ENCODE results near the gene TRPV5.

The TRPV5 gene

DNA sequence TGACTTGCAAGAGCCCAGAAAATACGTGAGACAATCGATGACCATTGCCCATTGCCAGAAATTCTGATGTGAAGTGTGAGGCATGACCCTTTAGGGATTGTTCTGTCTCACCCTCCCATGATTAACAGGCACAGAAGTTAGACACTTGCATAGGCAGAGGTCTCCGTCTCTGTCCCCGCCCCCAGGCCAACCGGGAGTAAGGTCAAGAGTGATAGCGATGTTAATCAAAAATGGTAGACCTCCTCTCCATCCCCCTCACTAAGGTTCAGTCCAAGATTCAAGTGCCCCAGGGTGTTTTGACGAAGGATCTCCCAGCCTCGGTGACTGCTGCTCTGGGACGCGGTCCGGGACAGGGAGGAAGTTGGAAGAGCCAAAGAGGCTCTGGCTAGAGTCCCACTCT is 25.3 kb downstream of the TRPV5 start:
- DNase-seq = no peak

DNA sequence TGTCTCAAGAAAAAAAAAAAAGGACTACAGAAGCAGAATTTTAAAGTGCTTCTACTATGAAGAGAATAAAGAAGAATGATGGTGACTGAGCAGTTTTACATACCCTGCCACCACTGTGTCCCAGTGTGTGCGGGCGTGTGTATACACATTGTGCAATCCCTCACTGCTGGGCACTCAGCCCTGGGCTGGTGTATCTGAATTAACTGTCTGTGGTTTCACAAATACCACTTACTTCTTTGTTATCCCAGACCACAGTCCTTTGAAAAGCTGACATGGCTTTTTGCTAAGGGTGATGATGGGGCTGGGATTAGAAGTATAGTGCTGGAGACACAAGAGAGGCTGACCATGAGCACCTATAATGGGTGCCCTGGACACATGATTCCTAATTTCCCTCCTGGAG is 26.9 kb downstream of the TRPV5 start:
- DNase-seq = no peak

DNA sequence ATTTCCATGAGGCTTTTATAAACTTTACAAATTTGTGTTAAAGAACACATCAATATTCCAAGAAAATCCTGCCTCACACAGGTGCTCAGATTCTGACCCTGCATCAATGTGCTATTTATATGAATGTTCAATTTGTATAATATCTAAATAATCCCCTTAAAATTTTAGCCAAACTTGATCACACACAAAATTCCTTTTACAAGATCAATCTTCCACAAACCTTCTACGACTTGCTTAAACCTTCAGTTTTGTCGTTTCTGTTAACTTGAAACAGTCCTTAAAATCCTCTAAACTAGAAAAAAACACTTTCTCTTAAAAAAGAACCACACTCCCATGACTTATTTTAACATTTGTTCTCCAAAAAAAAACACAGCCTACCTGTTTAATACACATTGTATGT is 27.8 kb downstream of the TRPV5 start:
- DNase-seq = no peak

DNA sequence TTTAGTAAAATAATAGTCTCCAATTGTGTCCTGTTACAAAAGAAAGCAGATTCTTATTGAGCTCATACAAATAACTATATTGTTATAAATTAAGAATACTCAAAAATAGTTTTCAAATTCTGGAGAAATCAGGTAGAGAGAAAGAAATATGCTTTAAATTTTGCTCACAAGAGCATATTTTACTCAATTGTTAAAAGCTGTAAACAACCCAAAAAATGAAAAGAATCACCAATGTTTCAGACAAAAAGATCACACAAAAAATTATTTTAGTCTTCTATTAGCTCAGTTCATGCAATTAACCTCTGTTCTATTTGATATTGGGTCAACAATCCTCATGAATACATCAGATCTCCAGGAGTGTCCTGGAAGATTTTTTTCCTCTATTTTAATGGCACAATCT is 29.4 kb downstream of the TRPV5 start:
- DNase-seq = no peak

DNA sequence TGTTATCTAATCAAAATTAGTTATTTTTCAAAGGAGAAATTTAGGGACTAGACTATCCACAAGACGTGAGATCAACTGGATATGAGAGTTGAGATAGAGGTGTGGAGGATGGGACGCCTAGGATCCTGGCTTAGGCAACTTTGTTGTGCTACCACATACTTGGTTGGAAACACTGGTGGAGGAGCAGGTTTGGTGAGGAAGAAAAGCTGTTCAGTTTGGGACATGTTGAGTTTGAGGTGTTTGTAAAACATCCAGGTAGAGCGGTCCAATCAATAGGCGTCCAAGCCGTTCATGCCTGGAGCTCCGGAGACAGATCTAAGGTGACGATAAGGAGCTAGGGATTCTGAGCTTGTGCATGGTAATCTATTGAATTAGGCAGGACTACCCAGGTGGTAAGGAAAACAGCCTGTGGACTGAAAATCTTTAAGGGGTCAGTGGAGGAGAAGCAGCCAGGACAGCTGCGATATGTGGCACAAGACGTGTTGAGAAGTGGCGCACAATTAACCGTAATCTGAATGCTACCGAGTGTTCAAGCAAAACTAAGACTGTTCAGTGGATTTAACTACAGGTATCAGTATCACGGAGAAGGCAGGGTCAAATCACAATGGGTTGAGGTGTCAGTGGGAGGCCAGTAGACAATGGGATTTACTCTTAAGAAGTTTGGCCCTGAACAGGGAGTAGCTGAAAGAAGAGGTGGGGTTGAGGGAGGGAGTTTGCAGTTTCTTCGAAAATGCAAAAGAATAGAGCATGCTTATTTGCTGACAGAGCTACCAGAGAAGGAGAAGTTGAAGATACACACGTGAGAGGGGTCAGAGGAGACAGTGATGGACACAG is 31.9 kb downstream of the TRPV5 start:
- DNase-seq = no peak

DNA sequence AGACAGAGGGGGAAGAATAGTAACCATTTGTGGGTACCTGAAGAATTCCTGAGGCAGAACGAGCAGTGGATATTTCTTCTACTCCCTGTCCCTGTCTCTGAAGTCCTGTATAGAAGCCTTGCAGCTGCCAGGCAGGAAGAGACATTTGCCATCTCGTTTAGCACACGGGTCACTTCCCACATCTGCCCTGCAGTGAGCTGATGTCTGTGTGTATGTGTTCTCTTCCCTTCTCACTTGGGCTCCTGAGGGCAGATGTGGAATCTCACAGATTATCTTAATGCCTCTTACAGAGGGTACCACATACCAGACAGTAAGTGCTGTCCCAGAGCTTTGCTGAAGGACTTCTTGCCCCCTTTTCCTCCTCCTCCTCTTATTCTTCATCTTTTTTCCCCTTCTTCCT is 33.9 kb downstream of the TRPV5 start:
- no peak for DNase-seq

DNA sequence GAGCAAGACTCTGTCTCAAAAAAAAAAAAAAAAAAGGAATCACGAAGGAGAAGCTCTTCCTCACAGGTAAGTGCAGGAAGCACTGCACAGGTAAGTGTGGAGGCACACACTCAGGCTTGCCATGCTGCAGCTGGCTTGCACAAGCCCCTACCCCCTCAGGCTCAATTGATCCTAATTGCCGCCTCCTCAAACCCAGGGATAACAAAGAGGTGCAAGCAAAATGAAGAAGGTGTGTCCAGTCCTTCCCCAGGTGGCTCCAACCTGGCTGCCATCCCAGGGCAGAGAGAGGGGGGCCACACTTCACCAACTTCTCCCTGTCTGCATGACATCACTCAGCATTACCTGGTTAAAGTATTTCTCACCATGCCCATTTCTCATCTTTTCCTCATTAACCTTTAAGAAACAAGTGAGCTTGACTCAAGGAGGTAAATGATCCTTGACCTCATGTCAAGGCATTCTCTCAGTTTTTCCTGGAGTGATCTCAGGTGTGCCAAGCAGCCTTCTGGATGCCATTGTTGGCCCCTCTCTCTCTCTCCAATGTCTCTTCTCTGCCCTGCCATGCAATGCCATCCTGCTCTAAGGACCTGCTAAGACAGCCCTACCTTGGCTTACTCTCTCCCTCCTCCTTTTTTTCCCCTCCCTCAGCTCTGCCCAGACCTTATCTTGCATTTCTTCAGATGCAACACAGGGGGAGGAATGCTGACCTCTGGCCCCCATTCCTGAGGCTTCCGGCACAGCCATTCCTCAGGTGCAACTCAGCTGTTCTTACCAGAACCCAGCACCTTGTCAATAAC is 35.0 kb downstream of the TRPV5 start:
- DNase-seq = no peak

DNA sequence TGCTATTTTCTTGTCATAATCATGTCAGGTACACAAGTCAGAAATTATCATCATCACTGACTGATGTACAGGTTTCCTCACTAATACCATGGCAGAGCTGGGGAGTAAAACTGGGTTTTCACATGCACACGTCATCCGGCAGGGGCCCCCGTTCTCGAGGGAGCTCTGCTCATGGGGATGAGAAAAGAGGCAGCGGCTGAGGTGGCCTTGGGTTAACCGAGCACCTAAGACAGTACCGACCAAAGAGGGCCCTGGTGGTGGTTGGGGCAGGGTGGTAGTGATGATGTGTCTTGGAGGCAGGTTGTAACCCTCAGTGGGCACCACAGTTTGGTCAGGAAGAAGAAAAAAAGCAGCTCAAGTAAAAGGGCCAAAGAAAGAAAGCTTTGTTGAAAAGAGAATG is 35.9 kb downstream of the TRPV5 start:
- no peak for DNase-seq

DNA sequence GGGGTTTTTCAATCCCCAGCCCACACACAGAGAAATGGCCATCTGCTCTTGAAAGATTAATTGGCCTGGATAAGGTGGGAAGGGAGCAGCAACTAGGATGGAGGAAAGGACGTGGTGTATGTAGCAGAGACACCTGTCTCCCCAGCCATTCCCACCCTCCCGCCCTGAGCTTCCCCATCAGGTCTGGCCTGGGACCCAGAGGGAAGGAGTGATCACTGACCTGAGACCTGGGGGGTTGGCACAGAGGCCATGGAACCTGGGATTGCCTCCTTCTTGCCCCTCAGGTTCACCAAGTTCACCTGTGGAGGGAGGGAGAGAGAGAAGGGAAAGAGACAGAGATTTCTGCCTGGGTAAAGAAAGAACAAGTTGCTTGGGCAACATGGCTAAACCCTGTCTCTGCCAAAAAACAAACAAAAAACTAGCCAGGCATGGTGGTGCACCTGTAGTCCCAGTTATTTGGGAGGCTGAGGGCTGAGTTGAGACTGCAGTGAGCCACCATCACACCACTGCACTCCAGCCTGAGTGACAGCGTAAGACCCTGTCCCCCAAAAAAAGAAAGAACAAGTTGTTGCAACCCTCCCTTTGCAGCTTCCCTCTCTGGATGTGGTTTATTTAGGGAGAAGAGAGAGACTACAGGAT is 36.7 kb downstream of the TRPV5 start:
- no peak for DNase-seq

DNA sequence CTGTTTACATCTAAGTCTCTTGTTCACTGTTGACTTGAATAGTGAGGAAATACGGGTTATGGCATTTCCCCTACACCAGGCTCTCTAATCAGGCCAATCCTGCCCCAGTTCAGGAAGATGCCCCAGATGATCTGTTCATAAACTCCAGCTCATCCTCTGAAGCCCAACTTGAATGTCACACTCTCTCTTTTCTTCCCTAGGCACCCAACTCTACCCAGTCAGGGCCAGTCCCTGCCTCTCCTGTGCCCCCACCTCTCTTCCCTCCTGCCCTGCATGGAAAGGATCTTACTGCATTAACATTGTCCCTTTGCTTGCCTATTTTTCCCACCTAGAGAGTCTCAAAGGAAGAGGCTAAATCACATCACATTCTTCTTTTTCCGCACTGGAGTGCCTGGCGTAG is 37.4 kb downstream of the TRPV5 start:
- no peak for DNase-seq

DNA sequence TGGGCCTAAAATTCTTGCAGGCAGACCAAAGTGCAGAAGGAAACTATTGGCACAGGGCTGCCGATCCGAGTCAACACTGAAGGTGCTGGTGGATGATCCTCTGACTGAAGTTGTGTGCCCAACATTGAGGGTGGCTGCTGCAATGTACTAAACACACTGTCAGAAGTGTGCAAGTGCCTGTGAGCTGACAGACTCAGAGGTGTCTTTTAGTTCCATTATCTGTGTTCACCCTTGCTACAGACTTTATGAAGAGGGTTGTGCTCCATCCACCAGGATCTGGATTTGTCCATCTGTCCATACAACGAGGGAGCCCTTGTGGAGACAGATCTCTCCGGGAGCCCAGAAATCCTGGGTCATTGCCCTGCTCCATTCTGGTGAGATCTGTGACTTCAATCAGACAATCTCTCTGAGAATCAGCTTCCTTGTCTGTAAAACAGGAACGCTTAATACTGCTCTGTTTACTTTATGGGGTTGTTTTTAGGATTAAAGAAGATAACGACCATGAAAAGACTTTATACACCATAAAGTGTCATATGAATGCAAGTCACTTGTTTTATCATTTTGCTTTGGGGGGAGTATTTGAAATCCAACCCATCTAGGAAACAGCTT is 38.5 kb downstream of the TRPV5 start:
- no peak for DNase-seq

DNA sequence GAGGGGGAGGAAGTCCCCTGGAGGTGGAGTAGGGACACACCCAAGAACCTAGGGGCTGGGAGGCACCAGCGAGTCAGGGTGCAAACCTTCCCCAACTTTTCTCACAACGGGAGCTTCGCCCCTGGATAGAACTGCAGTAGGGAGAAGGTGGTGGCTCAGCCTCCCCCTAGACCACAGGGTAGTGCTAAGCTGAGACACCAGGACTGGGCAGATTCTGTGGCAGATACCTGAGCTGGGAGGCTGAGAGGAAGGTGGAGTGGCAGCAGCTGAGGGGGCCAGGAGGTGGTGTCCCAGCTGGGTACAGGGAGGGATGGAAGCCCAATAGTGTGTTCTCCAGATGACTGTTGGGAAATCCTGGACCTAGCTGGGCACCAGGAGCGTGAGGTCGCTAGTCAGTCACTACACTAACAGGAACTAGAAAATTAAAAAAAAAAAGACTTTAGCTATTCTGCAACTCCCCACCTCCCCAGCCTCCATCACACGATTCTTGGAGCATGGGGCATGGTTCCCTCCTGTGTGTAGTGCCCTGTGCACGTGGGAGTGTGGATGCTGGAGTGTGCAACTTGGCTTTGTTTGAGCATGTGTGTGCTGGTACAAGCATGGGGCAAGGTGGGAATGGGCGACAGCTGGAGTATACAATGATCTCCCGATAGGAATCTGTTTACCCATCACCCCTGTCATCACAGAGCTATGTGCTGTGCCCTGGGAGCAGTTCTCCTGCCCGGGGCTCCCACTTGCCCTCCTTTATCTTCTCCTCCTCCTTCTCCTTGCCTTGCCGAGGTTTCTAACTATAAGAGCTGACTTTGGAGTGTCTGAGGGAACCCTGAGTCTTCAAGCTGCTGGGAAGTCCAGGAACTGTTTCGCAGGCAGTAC is 39.2 kb downstream of the TRPV5 start:
- DNase-seq = no peak

DNA sequence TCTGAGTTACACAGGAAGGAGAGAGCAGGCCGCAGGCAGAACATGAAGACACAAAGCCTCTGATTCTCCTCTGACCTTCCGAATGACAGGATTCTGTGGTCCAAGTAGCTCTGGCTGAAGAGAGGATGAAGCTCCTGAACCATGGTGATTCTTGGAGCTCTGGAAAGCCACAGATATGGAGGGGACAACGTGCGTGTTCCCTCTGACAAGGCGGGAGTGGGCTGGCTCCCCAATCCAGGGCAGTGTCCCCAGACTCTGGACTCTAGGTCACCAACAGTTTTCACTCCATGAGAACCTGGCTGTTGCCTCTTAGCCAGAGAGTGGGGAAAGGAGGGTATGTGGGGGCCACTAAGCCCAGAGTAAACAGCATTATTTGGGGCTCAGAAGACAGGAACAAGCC is 40.6 kb downstream of the TRPV5 start:
- DNase-seq = no peak

DNA sequence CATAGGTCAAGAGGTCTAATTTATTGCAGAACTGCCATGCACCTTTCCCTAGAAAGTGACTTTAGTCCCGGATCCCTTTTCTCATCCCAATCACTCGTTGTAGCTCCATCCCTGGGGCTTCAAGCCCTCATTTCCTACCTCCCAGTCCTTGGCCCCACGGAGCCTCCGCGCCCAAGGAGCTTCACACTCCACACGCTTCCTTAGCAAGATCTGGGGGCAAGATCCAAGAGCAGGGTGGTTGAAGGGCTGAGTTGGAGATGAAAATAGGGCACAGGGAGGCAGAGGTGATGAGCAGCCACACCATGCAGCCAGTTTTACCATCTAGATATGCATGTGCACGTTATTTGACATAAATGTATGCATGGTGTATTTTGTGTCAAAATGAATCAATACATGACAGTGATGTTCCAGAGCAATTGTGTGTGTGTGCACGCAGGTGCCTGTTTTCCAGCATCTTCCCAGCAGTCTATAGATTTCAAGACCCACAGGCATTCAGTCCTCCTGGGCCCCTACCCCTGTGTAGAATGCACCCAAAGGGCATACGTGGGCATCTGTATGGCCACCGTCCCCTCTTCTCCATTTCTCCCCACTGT is 42.0 kb downstream of the TRPV5 start:
- no peak for DNase-seq

DNA sequence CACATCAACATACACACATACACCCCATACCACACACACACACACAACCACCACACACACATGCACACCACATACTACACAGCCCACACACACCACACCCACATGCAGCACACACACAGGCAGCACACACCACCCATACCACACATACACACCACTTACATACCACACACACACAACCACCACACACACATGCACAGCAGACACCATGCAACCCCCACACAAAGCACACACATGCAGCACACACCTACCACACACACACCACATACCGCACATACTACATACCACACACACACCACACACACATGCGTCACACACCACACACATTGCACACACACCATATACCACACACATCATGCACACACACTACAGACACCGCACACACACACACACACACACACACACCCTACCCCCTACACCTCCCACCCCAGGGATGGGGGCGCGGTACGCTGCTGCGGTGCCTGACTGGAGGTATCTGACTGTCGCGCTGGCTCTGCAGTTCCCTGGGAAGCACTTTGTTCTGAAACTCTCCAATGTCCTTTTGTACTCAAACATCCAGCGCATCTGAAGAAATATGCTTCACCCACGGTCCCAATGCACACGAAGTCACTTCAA is 42.6 kb downstream of the TRPV5 start:
- no peak for DNase-seq

DNA sequence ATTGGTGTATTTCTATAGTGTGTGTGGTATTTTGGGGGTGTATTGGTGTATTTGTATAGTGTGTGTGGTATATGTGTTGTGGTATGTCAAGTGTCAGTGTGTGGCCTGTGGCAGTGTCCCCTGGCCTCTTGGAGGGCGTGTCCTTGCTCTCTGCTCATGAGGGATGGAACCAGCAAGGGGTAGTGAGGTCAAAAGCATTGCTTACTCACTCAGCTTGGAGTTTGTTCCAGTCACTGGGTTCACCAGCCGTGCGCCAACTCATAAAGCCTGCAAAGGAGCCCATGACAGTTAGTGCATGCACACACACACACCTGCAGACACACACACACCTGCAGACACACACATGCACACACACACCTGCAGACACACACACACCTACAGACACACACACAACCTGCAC is 43.7 kb downstream of the TRPV5 start:
- DNase-seq = no peak

DNA sequence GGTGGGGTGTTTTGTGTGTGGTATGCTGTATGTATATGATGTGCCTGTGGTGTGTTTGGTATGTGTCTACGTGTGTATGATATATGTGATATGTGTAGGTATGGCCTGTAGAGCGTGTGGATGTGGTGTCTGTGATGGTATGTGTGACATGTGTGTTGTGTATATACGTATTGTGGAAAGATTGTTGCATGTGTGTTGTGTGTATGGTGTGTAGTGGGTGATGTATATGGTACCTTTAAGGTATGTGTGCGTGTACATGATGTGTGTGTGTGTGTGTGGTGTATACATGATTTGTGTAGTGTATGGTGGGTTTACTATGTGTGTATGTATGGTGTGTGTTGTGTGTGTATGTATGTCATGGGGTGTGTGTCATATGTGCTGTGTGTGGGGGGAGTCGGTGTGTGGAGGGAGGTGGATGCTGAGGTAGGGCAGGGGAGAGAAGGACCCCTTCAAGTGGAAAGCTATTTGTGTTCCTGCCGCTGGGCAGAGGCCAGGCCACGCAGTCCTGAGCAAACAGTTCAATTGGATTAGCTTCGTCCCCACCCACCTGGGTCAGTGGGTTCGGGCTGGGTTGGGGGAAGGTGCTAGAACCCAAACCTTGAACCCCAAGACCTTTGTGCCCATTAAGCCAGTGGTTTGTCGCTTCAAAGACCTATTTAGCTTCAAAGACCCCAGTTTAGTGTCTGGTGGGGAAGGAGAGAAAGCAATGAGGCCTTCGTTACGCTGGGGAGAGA is 46.1 kb downstream of the TRPV5 start:
- DNase-seq = no peak

DNA sequence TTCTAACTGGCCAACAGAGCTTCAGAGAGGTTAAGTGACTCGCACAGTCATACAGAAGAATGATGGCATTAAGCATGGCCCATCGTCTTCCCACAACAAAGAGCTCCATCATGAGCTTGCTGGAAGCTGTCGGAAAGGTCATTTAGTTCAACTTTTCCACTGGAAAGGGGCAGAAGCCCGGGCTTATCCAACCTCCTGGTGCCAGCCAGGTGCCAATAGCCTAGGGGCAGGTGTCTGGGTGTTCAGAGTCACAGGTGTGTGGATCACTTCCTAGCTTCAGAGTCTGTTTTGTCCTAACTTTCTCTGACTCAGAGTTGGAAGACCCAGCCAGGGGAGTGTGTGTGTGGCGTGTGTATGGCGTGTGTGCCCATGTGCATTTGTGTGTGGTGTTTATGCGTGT is 46.7 kb downstream of the TRPV5 start:
- DNase-seq = no peak

DNA sequence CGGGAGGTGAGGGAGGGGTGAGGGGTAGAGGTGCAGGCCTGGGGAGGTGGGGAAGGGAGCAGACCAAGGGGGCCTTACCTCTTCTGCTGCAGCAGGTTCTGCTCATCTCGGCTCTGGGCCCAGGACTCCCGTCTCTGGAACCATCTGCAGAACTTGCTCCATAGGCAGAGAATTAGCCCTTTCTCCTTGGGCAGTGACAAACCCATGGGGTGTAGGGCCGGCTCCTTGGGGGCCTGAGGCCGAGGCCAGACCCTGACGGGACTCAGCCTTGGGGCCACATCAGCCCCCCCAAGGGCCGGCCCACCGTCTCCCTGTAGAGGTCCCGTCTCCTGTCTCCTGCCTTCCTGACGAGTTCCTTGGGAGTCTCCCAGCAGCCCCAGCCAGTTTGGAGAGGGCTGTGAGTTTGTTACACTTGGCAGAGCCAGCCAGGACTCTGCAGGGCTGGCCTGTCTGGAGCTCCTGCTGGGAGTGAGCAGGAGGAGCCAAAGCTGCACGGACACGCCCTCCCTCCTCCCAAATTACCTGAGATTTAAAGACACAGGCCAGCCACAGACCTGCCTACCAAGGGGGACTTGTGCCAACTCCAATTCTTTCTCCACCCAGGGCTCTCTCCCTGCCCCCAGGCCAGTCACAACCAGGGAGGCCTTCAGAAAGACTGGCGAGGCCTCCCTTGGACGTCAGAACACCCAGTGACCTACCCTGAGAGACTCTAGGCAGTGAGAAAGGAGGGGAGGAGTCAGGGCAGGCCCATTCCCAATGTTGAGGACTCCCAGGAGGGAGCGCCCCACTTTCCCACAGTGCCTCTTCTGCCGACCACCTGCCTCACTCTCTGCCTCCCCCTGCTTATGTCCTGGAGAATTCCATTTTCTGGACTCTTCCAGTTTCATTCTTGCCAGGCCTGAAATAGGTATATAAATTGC is 48.0 kb downstream of the TRPV5 start, which contains the start of gene TRPV6:
TRPV6 (minus strand) TSS at position 435 of the 920 bp plus-strand sequence.
- DNase-seq = no peak

DNA sequence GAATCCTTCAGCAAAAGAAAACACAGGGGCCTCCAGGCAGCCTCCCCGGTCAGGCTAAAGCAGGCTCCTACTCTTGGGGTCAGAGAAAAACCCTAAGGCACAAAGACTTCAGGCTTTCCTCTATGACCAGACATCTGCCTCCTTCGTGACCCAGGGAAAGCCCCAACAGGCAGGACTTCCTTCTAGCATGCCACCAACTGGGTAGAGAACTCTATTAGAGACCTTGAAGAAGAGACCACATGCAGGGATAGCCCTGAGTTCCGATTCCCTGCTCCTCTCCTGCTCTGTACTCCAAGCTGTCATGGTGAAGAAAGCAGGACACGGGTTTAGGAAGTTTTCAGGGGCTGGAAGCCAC is 49.3 kb downstream of the TRPV5 start:
- no peak for DNase-seq
